GM12891 (cell line): Measurements from ENCODE around the gene SMG6.

ENCODE experiments used
- PAX5 ChIP-seq: IDR thresholded peaks from 2 replicates; pipeline ENCODE4 v1.6.1; 2011; ENCODE audit warnings: low read length, moderate library complexity, mild to moderate bottlenecking; ENCODE audit not compliant: insufficient read depth, severe bottlenecking
- POLR2A ChIP-seq: IDR thresholded peaks from 2 replicates; pipeline ENCODE4 v1.6.1; 2011; ENCODE audit warnings: low read depth, low read length, control low read depth
- POLR2AphosphoS5 ChIP-seq: IDR thresholded peaks from 2 replicates; pipeline ENCODE4 v1.6.1; 2011; ENCODE audit warnings: low read depth, low read length, control low read depth
- POU2F2 ChIP-seq: IDR thresholded peaks from 2 replicates; pipeline ENCODE4 v1.6.1; 2011; ENCODE audit warnings: low read depth, mild to moderate bottlenecking, control low read depth, low read length, moderate library complexity
- SPI1 ChIP-seq: IDR thresholded peaks from 2 replicates; pipeline ENCODE4 v1.6.1; 2011; ENCODE audit warnings: low read depth, low read length, control low read depth
- TAF1 ChIP-seq: IDR thresholded peaks from 2 replicates; pipeline ENCODE4 v1.6.1; 2011; ENCODE audit warnings: low read depth, low read length, control low read depth

- no peak for TF ChIP-seq POLR2AphosphoS5
- no peak for TF ChIP-seq SPI1
- TF ChIP-seq POLR2A, result no peak
- no peak for TF ChIP-seq TAF1
- TF ChIP-seq PAX5, result no peak
- TF ChIP-seq POU2F2, result no peak
Measured at GRCh38 chr17:2180768-2181167, 122.8 kb downstream of the SMG6 start.
